Measurements from ENCODE around the gene NRG2.

DNA sequence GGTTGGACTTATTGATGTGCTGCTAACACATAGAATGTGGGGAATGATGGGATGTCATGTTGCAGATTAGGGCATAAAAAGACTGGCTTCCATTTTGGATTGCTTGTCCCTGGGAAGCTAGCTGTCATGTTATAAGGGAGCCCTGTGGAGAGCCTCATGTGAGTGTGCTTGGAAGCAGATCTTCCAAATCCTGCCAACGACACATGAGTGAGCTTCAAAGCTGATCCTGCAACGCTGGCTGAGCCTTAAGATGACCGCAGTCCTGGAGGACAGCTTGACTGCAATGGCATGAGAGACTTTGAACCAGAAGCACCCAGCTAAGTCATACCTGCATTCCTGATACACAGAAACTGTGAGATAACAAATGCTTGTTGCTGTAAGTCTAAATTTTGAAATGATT, 63.6 kb downstream of the NRG2 start:
- TF ChIP-seq, protein P1, sequence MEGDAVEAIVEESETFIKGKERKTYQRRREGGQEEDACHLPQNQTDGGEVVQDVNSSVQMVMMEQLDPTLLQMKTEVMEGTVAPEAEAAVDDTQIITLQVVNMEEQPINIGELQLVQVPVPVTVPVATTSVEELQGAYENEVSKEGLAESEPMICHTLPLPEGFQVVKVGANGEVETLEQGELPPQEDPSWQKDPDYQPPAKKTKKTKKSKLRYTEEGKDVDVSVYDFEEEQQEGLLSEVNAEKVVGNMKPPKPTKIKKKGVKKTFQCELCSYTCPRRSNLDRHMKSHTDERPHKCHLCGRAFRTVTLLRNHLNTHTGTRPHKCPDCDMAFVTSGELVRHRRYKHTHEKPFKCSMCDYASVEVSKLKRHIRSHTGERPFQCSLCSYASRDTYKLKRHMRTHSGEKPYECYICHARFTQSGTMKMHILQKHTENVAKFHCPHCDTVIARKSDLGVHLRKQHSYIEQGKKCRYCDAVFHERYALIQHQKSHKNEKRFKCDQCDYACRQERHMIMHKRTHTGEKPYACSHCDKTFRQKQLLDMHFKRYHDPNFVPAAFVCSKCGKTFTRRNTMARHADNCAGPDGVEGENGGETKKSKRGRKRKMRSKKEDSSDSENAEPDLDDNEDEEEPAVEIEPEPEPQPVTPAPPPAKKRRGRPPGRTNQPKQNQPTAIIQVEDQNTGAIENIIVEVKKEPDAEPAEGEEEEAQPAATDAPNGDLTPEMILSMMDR (IDR thresholded peaks at IDR 0.05; ENCODE audit: low read depth, low read length, poor library complexity, severe bottlenecking), result no peak
- no peak for TF ChIP-seq EZH2phosphoT487 (IDR thresholded peaks at IDR 0.05; ENCODE audit: borderline replicate concordance, low read length)
